ENCODE results near the gene G3BP1. TPM values are rescaled to one million over a fixed set of nuclear protein-coding genes. Genes with fewer than 3 reads are reported as not detected.
"Not testable (repeated sequence)": the region's sequence is repeated elsewhere in the genome, so short reads cannot be mapped to it uniquely, and the experiment has no call there.

G3BP1 gene
- total RNA-seq, 1 donor from 2014 or later, result 272 TPM

DNA sequence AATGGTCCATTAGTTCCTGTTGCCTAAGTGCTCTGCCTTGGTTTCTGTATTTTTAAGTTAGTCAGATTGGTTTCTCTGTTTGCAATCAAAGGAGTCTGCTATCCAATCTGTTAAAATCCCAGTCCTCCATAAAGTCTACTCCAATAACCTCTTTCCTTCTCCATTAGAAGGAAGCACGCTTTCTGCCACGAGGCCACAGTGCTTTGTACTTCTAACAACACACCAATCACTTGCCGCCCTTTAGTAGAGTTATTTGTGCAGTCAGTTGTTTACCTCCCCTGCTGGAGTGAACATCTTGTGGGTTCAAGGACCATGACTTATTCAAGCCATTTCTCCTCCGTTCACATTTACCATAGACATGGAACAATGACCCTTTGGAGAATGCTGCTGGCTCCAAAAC is 83.9 kb downstream of the G3BP1 start:
- intact Hi-C loops (cut with micrococcal nuclease), result no loop called here

- intact Hi-C loops (cut with micrococcal nuclease), result no loop called here
These were observed 85.1 kb downstream of the G3BP1 start for GRCh38 chr5:151856861-151857260.

DNA sequence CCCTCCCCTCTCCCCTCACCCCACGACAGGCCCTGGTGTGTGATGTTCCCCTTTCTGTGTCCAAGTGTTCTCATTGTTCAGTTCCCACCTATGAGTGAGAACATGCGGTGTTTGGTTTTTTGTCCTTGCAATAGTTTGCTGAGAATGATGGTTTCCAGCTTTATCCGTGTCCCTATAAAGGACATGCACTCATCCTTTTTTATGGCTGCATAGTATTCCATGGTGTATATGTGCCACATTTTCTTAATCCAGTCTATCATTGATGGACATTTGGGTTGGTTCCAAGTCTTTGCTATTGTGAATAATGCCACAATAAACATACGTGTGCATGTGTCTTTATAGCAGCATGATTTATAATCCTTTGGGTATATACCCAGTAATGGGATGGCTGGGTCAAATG is 89.1 kb downstream of the G3BP1 start:
- intact Hi-C loops (cut with micrococcal nuclease), result not testable (repeated sequence)

Other genes with a start within 250 kb of the G3BP1 start
- gene FAT2, start 180.6 kb upstream of the G3BP1 start, total RNA-seq, result not detected in 2 replicates
- 0.34 TPM in 1 of 2 replicates, not detected in the other for gene SPARC, start 85.0 kb upstream of the G3BP1 start, total RNA-seq
- gene ATOX1, start 13.3 kb upstream of the G3BP1 start, total RNA-seq, result 52.7 and 56.5 TPM in 2 replicates
- not detected in 2 replicates for gene GLRA1, start 152.9 kb downstream of the G3BP1 start, total RNA-seq

Measured in T-helper 2 cell treated with Interferon-gamma antibody and Interleukin-4, amounts not matched to agents 100 ng/mL and 5 ng/mL, for 36 hours (primary cell).